HuH-7.5 (cell line): ENCODE measurements around the gene MGMT.

Source experiments
- DNase-seq: peaks from one replicate; pipeline ENCODE4 v3.0.0; 2011; ENCODE audit warnings: low spot score

Gene MGMT

DNA sequence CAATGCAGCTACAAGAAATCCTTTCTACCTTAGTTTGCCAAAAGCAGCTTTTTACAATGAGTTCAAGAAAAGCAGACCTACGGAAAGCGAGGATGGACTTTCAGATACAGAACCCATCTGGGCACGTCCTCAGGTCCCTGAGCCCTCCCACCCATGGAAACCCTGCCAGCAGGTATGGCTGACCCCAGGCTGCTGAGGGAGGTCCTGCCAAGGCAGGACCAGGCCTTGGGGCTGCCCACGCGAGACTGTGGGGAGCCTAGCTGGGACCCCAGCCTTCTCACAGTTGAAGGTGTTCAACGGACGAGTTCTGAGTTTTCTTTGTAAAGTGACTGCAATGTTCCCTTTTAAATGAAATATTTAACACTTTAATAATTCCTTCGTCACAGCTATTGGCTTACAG lies 245.0 kb downstream of the MGMT start:
- no peak for DNase-seq

DNA sequence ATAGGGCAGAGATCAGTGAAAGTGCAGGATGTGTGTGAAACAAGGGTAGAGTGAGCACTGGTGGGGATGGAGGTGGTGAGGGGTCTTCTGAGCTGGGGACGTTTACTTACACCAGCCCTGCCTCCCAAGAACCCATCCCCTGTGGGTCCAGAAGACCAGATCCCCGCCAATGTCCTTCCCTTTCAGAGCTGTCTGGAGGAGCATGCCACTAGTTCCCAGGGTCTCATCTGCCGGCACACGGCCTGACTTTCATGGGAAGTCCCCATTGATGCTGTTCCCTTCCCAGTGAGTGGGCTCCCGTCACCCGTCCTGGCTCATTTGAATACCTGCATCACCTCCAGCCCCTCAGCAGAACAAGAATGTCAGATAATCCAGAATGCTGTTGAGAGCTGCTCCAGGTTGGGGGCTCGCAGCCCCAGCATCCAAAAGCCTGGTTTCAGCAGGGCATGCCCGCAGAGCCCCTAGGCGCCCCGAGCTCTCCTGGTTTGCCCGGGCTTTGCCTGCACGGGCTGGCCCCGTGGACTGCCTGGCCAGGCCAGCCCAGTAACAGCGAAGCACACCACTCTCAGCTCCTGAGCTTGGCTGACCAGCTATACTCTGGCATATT lies 246.7 kb downstream of the MGMT start:
- DNase-seq = no peak

DNA sequence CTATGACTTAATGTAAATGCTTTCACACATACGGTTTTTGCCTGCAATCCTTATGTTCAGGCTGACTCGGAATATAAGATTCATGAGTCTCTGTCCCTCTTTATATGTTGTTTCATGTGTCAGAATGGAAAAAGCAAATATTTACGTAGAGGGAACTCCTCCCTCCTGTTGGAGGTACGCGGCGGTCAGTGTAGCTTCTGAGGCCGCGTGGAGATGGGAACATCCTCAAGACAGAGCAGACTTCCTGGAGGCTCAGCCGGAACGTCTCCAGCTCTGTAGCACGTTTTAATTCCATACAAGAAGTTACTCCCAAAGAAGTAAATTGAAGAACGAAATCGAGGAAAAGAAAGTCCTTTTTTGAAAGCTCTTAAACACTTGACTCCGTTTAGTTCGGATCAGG lies 248.8 kb downstream of the MGMT start:
- no peak for DNase-seq

DNA sequence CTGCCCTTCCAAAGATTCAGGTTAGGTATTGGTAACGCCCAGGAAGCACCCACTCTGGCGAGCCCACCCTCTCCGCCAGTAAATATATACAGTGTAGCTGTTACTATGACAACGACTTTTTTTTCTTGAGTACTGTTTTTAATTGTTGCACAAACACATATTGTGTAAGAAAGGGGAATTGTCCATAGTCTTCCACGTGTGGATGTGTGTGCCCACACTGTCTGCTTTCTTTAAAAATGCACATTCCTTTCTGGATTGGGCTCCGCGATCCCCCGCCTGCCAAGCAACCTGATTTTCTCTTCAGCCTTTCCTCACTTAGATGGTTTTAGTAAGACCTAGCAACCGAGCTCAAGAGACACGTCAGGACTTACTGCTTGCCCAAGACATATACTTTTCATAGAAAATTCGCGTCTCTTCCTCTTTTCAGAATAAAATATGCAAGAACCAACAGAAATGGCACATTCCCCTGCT lies 249.2 kb downstream of the MGMT start:
- DNase-seq = no peak

DNA sequence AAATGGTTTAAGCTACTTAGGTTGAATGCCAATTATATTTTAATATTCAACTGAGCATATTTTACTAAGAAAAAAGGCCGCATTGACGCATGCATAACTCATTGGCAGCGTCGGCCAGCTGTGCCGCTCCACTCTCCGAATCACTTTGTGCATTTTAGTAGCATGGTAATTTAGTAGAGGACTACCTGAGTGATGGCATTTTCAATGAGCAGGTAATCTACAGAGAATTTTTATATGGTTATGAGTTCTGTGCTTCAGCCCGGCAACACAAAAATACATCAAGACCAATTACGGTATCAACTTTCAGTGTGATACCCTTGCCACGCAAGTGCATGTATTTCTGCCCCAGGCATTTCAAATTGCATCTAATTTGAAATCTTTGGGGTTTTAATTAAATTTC lies 249.8 kb downstream of the MGMT start:
- no peak for DNase-seq

DNA sequence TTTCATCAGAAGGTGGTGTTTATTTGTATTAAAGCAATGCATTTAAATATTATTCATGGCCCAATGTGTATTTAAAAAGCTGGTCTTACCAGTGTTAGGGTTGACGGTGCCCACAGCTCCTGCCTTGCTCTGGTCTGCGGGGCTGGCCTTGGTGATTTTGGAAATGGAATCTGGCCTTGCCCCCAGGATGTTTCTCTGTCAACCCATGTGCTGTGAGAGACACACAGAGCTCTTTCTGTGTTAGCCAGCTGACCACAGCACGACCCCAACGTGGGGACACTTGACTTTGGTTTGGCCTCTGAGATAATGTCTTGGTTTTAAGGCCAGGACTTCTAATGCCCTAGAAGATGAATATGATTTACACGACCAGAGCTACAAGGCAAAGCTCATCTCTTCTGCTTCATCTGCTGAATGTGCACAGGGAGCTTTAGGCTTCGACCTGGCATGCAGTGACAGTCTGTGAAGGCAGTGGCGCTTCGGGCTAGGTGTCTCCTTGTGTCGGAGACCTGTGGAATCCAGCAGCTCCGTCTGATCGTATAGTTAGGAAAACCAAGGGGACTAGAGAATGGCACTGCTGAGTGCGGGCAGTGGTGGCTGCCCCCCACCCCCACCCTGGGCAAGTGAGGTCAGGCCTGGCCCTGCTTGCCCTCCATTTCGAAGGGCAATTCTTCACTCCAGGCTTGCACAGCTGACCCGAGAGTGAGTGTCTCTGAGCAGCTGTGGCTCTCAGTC lies 250.9 kb downstream of the MGMT start:
- DNase-seq = no peak

DNA sequence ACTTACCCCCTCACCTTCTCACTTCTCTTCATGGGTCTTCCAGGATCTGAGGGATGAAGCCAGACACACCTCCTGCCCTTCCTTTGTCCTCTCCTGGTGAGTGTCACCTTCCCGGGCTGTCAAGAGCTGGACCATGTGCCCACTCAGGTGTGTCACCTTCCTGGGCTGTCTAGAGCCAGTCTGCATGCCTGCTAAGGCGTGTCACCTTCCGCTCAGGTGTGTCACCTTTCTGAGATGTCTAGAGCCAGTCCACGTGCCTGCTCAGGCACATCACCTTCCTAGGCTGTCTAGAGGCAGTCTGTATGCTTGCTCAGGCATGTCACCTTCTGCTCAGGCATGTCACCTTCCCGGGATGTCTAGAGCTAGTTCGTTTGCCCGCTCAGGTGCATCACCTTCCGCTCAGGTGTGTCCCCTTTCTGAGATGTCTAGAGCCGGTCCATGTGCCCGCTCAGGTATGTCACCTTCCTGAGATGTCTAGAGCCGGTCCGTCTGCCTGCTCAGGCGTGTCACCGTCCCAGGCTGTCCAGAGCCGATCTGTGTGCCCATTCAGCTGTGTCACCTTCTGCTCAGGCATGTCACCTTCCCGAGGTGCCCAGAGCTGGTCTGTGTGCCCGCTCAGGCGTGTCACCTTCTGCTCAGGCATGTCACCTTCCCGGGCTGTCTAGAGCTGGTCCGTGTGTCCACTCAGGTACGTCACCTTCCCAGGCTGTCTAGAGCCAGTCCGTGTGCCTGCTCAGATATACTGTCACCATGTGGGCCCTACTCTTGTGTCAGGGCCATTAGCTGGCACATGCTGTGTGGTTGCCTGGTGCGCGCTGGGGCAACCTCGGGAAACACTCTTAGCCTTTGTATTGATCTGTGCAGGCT lies 251.7 kb downstream of the MGMT start:
- DNase-seq = no peak

DNA sequence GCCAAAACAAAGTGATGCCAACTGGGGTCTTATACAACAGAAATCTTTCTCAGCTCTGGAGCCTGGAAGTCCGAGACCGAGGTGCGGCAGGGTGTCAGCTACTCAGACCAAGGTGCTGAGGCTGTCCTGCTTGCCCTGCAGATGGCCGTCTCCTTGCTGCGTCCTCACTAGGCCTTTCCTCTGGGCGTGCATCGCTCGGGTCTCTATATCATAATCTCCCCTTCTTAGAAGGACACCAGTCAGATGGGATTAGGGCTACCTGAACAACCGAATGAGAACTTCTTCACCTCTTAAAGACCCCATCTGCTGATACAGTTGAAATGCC lies 252.3 kb downstream of the MGMT start:
- DNase-seq = no peak

DNA sequence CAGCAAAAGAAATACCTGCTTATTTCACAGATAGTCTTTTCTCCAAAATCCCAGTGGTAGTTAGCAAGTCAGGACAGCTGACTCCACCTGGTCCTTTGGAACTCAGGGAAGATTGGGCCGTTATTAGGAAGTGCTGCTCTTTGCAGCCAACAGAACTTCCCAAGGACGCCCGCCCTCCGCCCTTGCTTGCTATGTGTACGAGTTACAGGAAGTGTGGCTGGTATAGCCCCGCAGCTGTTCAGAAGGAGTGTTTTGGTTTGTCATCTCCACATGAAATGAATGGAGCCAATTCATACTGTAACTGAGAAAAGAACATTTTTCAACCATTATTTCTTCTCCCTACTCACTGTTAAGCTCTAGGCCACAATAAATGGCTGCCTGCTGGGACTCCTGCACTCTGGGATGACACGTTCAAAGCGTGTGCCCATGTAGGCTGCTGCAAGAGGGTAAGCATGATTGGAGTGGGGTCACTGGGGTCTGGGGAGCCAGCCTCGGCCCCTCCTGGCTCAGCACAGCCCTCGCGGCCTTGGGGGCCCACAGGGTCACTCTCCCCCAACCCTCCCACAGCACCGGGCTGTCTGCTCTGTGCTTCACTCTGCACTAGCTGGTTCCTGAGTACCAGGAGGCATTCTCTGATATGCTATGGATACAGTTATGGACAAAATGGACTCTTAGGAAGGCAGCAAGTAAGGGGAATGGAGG lies 253.0 kb downstream of the MGMT start:
- no peak for DNase-seq

DNA sequence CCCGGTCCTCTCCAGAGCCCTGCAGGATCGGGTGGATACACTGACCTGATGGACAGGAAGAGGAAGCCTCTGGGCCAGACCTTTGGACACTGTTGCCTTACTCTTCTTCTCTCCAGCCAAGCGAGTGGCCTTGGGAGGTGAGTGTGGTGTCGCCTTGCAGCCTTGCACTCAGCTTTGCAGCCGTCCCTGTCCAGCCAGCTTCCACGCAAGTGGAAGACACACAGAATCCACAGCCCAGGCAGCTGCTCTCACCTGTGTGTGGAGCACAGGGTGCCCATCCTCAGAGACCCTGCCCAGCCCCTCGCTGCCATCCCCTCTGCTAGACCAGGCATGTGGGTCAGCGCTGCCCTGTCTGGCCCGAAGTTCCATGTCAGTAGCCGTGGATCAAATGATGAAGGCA lies 258.0 kb downstream of the MGMT start:
- no peak for DNase-seq

DNA sequence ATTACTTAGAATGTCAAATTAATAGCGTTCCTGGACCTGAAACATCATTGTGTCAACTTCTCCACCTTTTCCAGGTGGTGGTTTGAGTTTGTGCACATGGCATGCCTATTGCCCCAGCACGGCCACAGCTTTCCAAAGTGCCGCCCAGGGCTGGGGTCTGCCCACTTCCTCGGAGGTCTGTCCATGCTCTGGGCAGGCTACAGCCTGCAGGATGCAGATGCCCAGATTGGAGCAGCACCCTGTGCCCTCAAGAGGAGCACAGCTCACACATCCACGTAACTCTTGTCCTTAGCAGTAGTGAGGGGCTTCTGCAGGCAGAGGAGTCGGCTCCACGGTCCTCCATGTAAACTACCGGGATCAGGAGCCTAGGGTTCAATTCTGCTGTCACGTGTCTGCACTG lies 258.4 kb downstream of the MGMT start:
- DNase-seq = no peak

DNA sequence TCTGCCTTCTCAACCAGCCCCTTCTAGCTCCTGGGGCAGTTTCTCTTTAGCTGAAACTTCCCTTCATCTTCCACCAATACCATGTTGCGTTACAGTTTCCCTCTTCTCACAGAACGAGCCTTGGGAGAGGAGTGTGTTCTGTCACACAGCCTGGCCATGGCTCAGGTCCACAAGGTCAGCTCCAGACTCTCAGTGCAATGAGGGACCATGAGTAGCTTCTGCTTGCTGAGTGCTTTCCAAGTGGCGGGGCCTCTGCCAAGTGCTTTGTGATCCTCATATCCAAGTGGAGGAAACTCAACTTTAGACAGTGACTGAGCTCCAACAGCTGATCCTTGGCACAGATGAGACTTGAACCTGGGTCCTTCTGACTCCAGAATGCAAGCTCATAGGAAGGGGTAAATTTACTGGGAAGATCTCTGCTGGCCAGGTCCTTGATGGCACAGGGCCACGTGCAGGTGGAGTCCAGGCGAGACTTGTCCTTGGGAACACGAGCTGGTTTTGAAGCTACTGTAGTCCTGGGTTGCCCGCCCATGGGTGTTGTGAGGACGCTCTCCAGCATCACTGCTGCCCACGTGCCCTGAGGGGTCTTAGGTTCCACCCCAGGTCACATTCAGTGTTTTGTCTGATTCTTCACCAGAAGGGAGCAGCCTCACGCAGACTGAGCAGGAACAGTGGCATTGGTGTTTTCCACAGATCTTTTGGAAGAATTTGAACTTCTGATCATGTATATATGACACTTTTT lies 259.0 kb downstream of the MGMT start:
- no peak for DNase-seq

DNA sequence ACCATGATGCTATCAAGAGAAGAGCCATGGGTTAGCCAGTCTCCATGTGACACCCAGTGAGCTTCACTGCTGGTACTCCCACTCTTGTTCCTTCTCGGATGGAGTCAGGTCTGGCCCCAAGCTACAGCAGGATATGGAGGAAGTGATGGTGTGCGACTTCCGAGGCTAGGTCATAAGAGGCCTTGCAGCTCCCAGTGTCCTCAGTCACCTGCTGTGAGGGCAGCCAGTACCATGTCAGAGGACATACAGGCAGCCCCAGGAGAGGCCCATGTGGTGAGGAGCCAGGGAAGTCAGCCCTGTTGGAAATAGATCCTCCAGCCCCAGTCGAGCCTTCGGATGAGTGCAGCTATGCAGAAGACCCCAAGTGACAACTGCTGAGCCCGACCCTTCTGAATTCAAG lies 260.0 kb downstream of the MGMT start:
- DNase-seq = no peak

DNA sequence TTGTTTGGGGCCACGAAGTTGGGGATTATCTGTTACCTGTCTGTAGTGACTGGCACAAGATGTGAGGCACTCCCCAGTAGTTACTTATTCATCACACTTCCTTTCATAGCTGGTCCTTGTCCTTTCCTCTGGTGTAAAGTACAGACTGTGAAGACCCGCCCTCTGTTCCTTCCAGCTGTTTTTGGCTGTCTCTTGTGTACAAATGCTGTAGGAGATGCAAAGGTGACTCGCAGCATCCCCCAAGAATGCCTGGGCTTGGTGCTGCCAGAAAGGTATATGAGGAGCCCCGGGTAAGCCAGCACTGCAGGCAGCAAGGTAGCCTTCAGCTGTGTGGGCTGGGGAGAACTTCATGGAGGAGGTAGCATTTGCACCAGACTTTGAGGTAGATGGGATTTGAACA lies 260.5 kb downstream of the MGMT start:
- no peak for DNase-seq

DNA sequence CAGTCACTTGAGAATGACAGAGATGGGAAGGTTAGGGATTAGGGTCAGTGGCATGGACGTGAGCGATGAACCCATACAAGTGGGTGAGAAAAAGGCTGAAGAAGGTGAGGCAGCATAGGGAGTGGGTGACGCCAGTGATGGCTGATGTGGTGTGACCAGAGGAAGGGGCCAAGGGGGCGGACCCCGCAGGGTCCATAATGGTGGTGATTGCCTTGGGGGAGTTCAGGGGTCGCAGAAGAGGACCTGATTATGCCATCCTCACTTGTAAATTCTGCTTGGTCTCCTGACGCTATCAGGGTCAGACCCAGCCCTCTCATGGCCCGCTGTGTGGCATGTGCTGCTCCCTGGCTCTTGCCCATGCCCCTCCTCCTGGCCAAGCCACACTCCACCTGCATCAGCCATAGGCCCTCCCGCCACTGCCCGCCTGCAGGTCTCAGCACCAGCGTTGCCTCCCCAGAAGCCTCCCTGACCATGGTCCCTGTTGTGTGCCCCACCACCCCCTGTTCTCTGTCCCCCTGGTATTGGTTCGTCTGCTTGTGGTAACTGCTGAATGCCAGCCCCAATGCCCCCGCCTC lies 261.3 kb downstream of the MGMT start:
- no peak for DNase-seq

DNA sequence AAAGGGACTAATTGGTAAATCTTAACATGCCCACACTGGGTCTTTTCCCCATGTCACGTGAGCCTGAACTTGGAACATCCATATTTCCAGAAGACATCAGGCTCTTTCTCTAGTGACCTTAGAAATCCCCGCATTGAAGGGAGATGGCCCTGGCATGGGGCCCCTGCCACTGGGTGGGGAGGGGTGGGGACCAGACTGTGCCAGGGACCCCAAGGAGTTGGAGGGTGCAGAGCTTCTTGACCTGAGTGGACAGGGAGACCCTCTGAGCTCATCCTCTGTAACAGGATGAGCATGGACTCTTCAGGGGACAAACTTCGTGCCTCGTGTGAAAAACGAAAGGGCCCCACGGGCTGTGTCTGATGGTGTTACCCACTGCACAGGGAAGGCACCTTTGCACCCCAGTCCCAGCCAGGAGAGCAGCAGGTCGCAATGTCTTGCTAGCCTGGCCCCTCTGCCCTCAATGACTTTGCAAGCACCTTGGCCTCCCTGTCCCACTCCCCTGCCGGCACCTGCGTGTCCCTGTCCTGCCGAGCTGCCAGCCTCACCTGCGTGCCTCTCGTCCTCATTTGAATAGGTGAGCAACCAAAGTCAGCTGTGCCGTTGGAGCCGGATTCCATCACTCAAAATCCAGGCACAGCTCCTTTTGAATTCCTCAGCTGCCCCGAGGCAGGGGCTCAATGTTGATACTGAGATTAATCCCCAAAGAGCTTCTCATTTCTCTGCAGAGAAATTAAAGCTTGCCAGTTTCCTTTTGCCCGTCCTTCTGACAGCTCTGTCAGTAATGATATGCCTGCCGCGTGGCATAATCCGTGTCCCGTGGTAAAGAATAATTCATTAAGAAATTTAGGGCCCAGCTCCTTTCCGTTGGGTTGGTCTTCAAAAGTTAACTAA lies 262.1 kb downstream of the MGMT start:
- no peak for DNase-seq

DNA sequence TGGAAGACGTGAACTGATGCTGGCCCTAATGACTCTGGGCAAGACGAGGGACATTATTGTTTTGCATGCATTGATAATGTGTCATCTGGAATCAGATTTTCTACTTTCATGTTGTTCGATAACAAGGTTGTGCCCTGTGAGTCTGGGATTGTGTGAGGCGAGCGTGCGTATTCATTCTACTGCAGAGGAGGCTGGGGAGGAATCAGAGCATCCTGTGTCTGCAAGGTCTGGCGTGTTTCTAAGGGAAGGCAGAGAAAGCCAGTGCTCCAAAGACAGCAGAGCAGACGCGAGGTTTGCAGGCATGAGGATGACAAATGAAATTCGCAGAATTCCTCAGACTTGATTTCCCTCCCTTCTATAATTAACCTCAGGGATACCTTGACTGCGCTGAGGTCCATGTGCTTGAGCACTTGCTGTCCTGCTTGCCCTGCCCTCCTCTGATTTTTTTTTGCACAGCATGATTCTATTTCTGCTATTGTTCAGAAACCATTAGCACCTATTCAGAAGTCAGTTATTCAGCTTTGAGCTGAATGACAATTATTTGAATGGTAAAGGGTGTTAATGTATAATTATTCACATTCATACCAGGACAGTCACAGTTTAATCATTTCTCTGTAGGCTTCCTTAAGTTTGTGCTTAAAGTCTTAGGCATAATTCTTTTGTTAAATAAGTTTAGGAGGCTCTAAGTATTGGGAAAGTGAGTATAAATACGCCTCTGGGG lies 263.4 kb downstream of the MGMT start:
- DNase-seq = no peak

DNA sequence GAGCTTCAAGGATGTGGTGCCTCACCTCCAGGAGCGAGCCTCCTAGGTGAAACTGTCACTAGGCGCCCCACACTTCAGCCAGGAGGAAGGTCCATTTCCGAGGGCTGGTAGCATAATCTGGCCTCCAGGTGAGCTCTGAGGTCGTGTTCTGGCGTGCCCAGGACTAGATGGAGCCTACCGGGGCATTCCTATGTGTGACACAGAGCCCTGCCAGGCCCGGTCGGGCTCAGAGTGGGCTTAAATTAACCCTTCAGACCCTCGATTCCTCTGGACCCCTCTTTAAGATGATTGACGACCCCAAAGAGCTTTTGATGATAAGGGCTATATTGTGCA lies 263.9 kb downstream of the MGMT start:
- no peak for DNase-seq

DNA sequence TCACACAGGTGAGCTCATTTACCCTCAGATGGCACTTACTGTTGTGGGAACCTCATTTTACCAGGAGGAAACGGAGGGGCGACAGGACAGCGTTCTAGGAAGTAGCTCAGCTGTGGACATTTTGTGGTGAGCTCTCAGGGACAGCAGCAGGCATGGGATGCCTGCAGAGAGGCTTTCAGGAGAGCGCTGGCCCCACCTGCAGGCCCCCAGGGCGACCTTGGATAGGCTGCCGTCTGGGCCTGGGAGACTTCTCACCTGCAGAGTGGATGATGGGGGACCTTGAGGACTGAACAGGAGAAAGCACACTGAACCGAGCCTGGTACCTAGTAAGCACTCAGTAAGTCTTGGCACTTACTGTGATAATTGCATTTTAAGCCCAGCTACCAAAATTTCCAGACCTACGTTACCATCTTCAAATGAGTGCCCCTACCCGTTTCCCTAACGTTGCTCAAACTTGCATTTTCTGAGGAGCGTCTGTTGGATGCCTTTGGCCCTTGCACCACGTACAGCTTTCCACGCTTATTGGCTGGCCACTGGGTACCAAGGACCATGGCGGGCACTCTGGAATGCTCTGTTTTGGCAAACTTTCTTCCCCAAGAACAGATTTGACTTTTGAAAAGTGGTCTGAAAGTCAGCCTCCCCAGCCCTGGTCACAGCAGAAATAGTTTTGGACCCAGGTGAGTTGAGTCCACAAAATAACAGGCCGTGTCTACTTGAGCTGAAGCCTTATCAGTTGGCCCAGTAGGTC lies 273.7 kb downstream of the MGMT start:
- no peak for DNase-seq
